Neutrophil (primary cell): ENCODE data around the gene MYO15A.
A peak's percentile ranks its signal among the peaks of the same experiment; 100 is the strongest.

Source experiments
- H3K27ac ChIP-seq: fragments of 200-600 bp; sonication (generic); 2 replicates; pipeline ENCODE4 v1.5.1; 2016; ENCODE audit warnings: mild to moderate bottlenecking, moderate library complexity
- H3K27me3 ChIP-seq: fragments of 200-600 bp; sonication (generic); 2 replicates; pipeline ENCODE4 v1.6.0; 2016; ENCODE audit warnings: mild to moderate bottlenecking
- H3K36me3 ChIP-seq: fragments of 200-600 bp; sonication (generic); 2 replicates; pipeline ENCODE4 v1.5.1; 2017
- H3K4me1 ChIP-seq, 2 experiments: fragments of 200-600 bp in 1 of 2; sonication (generic) in 1 of 2; 1 replicate in 1 of 2; 2 replicates in 1 of 2; pipeline versions ENCODE4 v1.5.1 to v1.6.1; 2013 to 2016; ENCODE audit warnings: low read depth in 1 of 2, low read length in 1 of 2, mild to moderate bottlenecking in 1 of 2, moderate library complexity in 1 of 2; ENCODE audit not compliant: control insufficient read depth in 1 of 2, insufficient read depth in 1 of 2
- H3K4me3 ChIP-seq, 2 experiments: fragments of 200-600 bp in 1 of 2; sonication (generic) in 1 of 2; 1 replicate in 1 of 2; 2 replicates in 1 of 2; pipeline ENCODE4 v1.5.1; 2013 to 2016; ENCODE audit warnings: low read depth in 1 of 2, low read length in 1 of 2, mild to moderate bottlenecking in 1 of 2, moderate library complexity in 1 of 2
- H3K9me3 ChIP-seq: fragments of 200-600 bp; sonication (generic); 2 replicates; pipeline ENCODE4 v1.5.1; 2016
- CTCF ChIP-seq: fragments of 200-600 bp; sonication (generic); IDR thresholded peaks from 2 replicates; pipeline ENCODE4 v1.5.1; 2016; ENCODE audit warnings: antibody characterized with exemption

MYO15A gene

DNA sequence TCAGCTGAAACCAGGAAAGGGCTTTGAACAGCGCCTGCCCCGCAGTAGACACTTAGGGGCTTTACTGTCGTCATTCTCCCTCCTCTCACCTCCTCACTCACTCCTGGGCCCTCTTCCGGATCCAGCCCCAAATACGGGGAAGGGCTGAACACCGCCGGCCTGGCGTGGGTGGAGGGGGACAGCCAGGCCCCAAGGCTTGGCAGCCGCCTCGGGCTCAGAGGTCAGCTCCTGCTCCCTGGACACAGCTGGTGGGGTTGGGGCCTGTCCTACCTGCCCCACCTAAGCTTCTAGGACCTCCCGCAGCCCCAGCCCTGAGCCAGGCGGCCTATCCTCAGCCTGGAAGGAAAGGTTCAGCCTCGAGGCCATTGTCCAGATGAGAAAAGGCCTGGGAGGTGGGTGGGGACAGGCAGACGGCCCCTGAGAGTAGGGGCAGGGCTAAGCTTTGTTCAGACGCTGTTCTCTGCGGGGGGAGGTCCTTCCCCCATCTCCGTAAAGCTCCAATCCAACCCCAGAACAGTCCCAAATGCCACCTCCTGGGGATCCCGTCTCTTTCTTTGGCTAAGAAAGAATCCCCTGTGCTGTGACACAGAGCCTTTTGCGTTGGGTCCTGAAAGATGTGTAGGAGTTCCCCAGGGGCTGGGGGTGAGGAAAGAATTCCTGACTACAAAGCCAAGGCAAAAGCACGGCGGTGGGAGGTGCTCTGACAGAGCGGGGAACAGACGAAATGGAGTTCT lies 116.0 kb downstream of the MYO15A start:
- Histone ChIP-seq H3K27ac (peak overlapping the region; percentile 25), H3K27me3 (peaks cover 13% of the 10 kb centered on the region), H3K4me3 (peak overlapping the region; percentile 50 to 60), H3K4me1 (peaks cover 11 to 13% of the 10 kb centered on the region in 2 experiments), H3K9me3 (no peaks in the 10 kb centered on the region), H3K36me3 (no peaks in the 10 kb centered on the region)
- no peak for TF ChIP-seq CTCF

- H3K4me3 ChIP-seq = peak within 1 kb of the TSS; percentile 60 to 63
- H3K27ac ChIP-seq = peak within 1 kb of the TSS; percentile 25
- peaks cover 11 to 13% of the 10 kb centered on the region in 2 experiments for H3K4me1 ChIP-seq
- H3K27me3 ChIP-seq = peaks cover 13% of the 10 kb centered on the region
- no peaks in the 10 kb centered on the region for H3K9me3 ChIP-seq
- no peak for TF ChIP-seq CTCF
- no peaks in the 10 kb centered on the region for H3K36me3 ChIP-seq
Measured at GRCh38 chr17:18225121-18225641, 116.6 kb downstream of the MYO15A start, which contains the start of gene LLGL1. LLGL1 (plus strand) TSS chr17:18225635; CDS start chr17:18225683, 48 bp downstream.

DNA sequence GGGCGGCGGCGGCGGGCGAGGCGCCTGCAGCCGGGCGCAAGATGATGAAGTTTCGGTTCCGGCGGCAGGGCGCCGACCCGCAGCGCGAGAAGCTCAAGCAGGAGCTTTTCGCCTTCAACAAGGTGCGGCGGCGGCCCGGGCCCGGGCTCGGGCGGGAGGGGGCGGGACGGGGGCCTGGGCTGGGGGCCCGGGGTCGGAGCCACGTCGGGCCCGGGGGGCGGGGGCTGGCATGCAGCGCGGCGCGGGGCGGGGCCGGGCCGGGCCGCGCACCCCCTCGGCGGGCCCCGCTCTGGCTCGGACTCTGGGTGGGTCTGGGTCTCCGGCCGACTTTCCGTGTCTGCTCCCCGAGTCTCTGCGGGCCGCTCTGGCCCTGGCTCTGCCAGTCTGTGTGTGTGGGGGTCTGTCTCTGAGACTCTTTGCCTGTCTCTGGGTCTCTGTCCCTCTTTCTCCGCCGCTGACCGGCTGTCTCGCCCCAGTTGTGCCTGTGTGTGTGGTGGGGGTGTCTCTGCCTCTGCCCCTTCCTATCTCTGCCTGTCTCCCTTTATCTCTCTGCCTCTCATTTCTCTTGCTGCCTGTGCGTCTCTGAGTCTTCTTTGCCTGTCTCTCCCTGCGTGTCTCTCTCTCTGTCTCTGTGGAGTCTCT lies 117.2 kb downstream of the MYO15A start:
- no peak for TF ChIP-seq CTCF
- H3K9me3 ChIP-seq = no peaks in the 10 kb centered on the region
- peaks cover 13% of the 10 kb centered on the region for H3K27me3 ChIP-seq
- peak overlapping the region; percentile 56 to 63 for H3K4me3 ChIP-seq
- H3K4me1 ChIP-seq = peaks cover 11 to 13% of the 10 kb centered on the region in 2 experiments
- peak overlapping the region; percentile 5 for H3K27ac ChIP-seq
- no peaks in the 10 kb centered on the region for H3K36me3 ChIP-seq

DNA sequence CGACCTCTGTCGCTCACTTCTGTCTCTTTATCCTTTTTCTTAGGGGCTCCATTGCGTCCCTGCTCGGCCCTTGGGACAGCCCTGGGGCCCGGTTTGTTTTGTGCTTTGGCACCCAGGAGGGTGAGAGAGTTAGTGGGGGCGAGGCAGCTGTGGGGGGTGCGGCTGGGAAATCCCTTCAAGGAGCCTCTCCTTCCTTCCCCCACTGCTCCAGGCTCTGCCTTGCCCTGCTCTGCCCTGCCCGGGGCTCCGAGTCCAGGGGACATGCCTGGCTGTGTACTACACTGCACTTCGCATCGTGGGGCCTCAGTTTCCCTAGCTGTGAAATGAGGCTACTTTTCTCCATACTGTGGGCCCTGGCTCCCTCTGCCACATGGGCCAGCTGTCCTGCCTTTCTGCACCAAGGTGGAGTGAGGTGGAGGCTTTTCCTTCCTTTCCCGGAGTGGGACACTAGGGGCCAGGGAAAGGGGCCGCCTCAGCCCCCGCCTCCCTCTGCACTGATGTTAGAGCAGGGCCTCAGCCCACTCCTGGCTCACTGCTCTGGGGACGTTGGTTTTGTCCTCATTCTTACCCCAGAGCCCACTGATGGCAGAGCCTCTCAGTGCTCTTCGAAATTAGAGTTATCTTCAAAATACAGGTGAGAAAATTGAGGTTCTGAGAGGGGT lies 117.9 kb downstream of the MYO15A start:
- H3K36me3 ChIP-seq = no peaks in the 10 kb centered on the region
- H3K4me3 ChIP-seq = peak overlapping the region; percentile 56 to 63
- H3K27ac ChIP-seq = peak overlapping the region; percentile 5
- TF ChIP-seq CTCF = no peak
- H3K4me1 ChIP-seq = peaks cover 11 to 13% of the 10 kb centered on the region in 2 experiments
- H3K27me3 ChIP-seq = peaks cover 13% of the 10 kb centered on the region
- no peaks in the 10 kb centered on the region for H3K9me3 ChIP-seq

DNA sequence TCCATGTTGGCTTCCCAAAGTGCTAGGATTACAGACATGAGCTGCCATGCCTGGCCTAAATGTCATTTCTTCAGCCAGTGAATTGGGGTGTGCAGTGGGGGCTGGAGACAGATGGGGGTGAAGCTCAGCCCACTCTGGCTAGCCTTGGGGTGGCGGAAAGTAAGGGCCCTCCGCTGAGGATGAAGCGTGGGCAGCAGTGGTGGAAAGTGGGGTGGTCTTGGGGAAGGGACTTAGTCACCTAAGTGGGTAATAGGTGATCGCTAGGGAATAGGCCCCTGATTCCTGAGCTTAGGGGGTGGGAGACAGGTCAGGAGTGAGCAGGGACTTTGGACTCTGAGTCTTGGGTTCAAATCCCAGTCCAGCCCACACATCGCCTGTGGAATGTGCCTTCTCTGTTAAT lies 119.1 kb downstream of the MYO15A start:
- H3K4me1 ChIP-seq = peaks cover 11 to 13% of the 10 kb centered on the region in 2 experiments
- no peak overlapping the region for H3K4me3 ChIP-seq
- H3K27ac ChIP-seq = no peak overlapping the region
- H3K27me3 ChIP-seq = peaks cover 13% of the 10 kb centered on the region
- no peaks in the 10 kb centered on the region for H3K36me3 ChIP-seq
- H3K9me3 ChIP-seq = no peaks in the 10 kb centered on the region
- TF ChIP-seq CTCF = no peak
